HepG2 (cell line): ENCODE data around the gene ZBP1. TPM values are rescaled to one million over a fixed set of nuclear protein-coding genes. Genes with fewer than 3 reads are reported as not detected.
A peak's percentile ranks its signal among the peaks of the same experiment; 100 is the strongest.

Experiments
- DNMT1 ChIP-seq: sonication (generic); formaldehyde crosslinking; IDR thresholded peaks from 2 replicates; pipeline ENCODE4 v1.5.1; 2020; ENCODE audit warnings: mild to moderate bottlenecking, missing genetic modification reagents
- HOXA7 ChIP-seq: sonication (generic); formaldehyde crosslinking; IDR thresholded peaks from 2 replicates; pipeline ENCODE4 v1.8.1; 2022; ENCODE audit warnings: mild to moderate bottlenecking, missing genetic modification reagents, moderate library complexity
- MED1 ChIP-seq: sonication (generic); formaldehyde crosslinking; IDR thresholded peaks from 2 replicates; pipeline ENCODE4 v1.4.0; 2020; ENCODE audit warnings: missing genetic modification reagents
- SETDB1 ChIP-seq: sonication (generic); formaldehyde crosslinking; IDR thresholded peaks from 2 replicates; pipeline ENCODE4 v1.5.1; 2020; ENCODE audit warnings: missing genetic modification reagents, mild to moderate bottlenecking, borderline replicate concordance
- ZBTB38 ChIP-seq: sonication (generic); formaldehyde crosslinking; IDR thresholded peaks from 2 replicates; pipeline ENCODE4 v1.5.1; 2020; ENCODE audit warnings: mild to moderate bottlenecking, missing genetic modification reagents
- ZFAT ChIP-seq: sonication (generic); formaldehyde crosslinking; conservative IDR thresholded peaks from 2 replicates; pipeline ENCODE4 v1.8.1; 2023; ENCODE audit warnings: missing genetic modification reagents, inconsistent platforms
- ZMYM3 ChIP-seq: sonication (generic); formaldehyde crosslinking; IDR thresholded peaks from 2 replicates; pipeline ENCODE4 v1.5.1; 2020; ENCODE audit warnings: mild to moderate bottlenecking, missing genetic modification reagents
- ZNF263 ChIP-seq: sonication (generic); formaldehyde crosslinking; IDR thresholded peaks from 2 replicates; pipeline ENCODE4 v1.4.0; 2020; ENCODE audit warnings: missing genetic modification reagents
- ZNF33A ChIP-seq: sonication (generic); formaldehyde crosslinking; IDR thresholded peaks from 2 replicates; pipeline ENCODE4 v1.5.1; 2020; ENCODE audit warnings: missing genetic modification reagents, mild to moderate bottlenecking, moderate library complexity, borderline replicate concordance
- ZNF350 ChIP-seq: sonication (generic); formaldehyde crosslinking; IDR thresholded peaks from 2 replicates; pipeline ENCODE4 v1.4.0; 2020; ENCODE audit warnings: mild to moderate bottlenecking, low read depth, missing genetic modification reagents, borderline replicate concordance
- ZNF550 ChIP-seq: sonication (generic); formaldehyde crosslinking; IDR thresholded peaks from 2 replicates; pipeline ENCODE4 v1.4.0; 2020; ENCODE audit warnings: mild to moderate bottlenecking, missing genetic modification reagents, borderline replicate concordance
- ZNF589 ChIP-seq: sonication (generic); formaldehyde crosslinking; conservative IDR thresholded peaks from 2 replicates; pipeline ENCODE4 v1.8.0; 2022; ENCODE audit warnings: mild to moderate bottlenecking, moderate library complexity, missing genetic modification reagents
- ZNF619 ChIP-seq: sonication (generic); formaldehyde crosslinking; IDR thresholded peaks from 2 replicates; pipeline ENCODE4 v1.4.0; 2020; ENCODE audit warnings: mild to moderate bottlenecking, missing genetic modification reagents
- polyA plus RNA-seq, 8 experiments: library from polyadenylated mRNA; depleted of rRNA in 3 of 8; stranded (reverse) in 7 of 8; unstranded in 1 of 8; fragments of >200 nt; fragmentation: Illumina TruSeq in 4 of 8; extraction: Trizol in 4 of 8; gene quantifications; 2 replicates each; pipeline versions ENCODE4 v1.2.1 to v1.2.3, GENCODE V29; 2011 to 2016; ENCODE audit warnings: low read depth in 4 of 8, missing spikeins in 1 of 8, mixed read lengths in 1 of 8; ENCODE audit not compliant: insufficient read depth in 1 of 8
- total RNA-seq, 5 experiments: library from RNA; depleted of rRNA; stranded (reverse); fragments of >200 nt; fragmentation: Illumina TruSeq; extraction: Trizol; gene quantifications; 2 replicates each; pipeline ENCODE4 v1.2.3, GENCODE V29; 2016; ENCODE audit warnings: low read depth in 1 of 5
- TF ChIP-seq, protein P1 (sequence below): sonication (generic); formaldehyde crosslinking; IDR thresholded peaks from 2 replicates; pipeline ENCODE4 v1.4.0; 2020; ENCODE audit warnings: missing genetic modification reagents, borderline replicate concordance
- TF ChIP-seq, protein P2 (sequence below): sonication (generic); formaldehyde crosslinking; IDR thresholded peaks from 2 replicates; pipeline ENCODE4 v1.8.0; 2022; ENCODE audit warnings: missing genetic modification reagents, mild to moderate bottlenecking, moderate library complexity, borderline replicate concordance
- TF ChIP-seq, protein P3 (sequence below): sonication (generic); formaldehyde crosslinking; IDR thresholded peaks from 2 replicates; pipeline ENCODE4 v1.5.1; 2020; ENCODE audit warnings: missing genetic modification reagents, mild to moderate bottlenecking, borderline replicate concordance

The ZBP1 gene
- total and polyA plus RNA-seq, 2 of the 13 experiments (the other 11 are each of a cell fraction or from before 2014, with no cell fraction given) = not detected

DNA sequence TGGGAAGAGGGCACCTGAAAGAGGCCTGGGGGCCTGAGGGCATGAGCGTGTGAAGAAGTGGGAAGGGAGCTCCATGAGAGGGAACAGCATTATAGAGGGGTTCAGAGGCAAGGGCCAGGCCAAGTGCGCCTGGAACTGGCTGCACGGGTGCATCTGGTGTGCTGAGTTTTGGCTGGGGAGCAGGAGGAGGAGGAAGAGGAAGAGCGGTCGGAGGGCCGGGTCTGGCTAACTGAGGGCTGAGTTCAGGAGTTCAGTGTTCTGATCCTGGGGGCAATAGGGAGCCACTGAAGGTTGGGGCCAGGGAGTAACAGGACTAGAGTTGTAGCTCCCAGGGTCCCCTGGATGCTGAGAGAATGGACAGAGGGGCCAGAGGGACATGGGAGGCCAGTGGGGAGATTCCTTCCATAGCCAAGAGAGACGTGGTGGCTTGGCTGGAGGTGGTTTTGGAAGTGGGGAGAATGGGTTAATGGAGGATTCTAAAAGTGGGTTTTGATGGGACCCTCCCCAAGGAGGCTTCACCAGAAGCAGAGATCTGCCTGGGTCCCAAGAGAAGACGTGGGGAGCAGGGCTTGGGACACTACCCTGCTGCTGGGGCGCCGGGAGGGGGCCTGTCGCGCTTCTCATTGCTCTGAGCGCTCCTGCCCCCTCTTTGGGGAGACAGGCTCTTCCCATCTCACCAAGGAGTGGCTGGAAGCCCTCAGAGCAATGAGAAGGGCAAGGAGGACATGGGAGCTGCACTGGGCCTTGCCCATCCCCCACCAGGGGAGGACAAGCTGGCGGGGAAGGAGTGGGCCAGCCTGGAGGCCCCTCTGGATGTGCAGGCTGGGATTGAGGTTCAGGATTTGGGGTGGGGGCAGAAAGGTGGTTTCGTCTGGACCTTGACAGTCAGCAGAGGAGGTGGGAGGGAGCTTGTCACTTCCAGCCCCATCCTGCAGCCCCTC, 28.7 kb downstream of the ZBP1 start (continued):
- TF ChIP-seq ZNF619 (0 out of 2 replicates have a peak, but pooled peaks have one; percentile 27), DNMT1 (CRISPR knock-in tag) (0 out of 2 replicates have a peak, but pooled peaks have one; percentile 39), ZNF263 (CRISPR knock-in tag) (peak; percentile 8; the same call in 1 of the 2 replicates), ZNF33A (CRISPR knock-in tag) (0 out of 2 replicates have a peak, but pooled peaks have one; percentile 32), MED1 (CRISPR knock-in tag) (no peak), ZFAT (CRISPR knock-in tag) (no peak), ZNF589 (peak; percentile 54; the same call in 1 of the 2 replicates), HOXA7 (CRISPR knock-in tag) (peak; percentile 72; the same call in 1 of the 2 replicates), ZBTB38 (CRISPR knock-in tag) (0 out of 2 replicates have a peak, but pooled peaks have one; percentile 1), ZNF550 (CRISPR knock-in tag) (0 out of 2 replicates have a peak, but pooled peaks have one; percentile 2), SETDB1 (CRISPR knock-in tag) (0 out of 2 replicates have a peak, but pooled peaks have one; percentile 43), ZNF350 (CRISPR knock-in tag) (0 out of 2 replicates have a peak, but pooled peaks have one; percentile 7), ZMYM3 (CRISPR knock-in tag) (peak; percentile 64; the same call in 1 of the 2 replicates)
- TF ChIP-seq, protein P1, sequence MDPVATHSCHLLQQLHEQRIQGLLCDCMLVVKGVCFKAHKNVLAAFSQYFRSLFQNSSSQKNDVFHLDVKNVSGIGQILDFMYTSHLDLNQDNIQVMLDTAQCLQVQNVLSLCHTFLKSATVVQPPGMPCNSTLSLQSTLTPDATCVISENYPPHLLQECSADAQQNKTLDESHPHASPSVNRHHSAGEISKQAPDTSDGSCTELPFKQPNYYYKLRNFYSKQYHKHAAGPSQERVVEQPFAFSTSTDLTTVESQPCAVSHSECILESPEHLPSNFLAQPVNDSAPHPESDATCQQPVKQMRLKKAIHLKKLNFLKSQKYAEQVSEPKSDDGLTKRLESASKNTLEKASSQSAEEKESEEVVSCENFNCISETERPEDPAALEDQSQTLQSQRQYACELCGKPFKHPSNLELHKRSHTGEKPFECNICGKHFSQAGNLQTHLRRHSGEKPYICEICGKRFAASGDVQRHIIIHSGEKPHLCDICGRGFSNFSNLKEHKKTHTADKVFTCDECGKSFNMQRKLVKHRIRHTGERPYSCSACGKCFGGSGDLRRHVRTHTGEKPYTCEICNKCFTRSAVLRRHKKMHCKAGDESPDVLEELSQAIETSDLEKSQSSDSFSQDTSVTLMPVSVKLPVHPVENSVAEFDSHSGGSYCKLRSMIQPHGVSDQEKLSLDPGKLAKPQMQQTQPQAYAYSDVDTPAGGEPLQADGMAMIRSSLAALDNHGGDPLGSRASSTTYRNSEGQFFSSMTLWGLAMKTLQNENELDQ = no peak
- TF ChIP-seq, protein P2, sequence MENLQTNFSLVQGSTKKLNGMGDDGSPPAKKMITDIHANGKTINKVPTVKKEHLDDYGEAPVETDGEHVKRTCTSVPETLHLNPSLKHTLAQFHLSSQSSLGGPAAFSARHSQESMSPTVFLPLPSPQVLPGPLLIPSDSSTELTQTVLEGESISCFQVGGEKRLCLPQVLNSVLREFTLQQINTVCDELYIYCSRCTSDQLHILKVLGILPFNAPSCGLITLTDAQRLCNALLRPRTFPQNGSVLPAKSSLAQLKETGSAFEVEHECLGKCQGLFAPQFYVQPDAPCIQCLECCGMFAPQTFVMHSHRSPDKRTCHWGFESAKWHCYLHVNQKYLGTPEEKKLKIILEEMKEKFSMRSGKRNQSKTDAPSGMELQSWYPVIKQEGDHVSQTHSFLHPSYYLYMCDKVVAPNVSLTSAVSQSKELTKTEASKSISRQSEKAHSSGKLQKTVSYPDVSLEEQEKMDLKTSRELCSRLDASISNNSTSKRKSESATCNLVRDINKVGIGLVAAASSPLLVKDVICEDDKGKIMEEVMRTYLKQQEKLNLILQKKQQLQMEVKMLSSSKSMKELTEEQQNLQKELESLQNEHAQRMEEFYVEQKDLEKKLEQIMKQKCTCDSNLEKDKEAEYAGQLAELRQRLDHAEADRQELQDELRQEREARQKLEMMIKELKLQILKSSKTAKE (CRISPR knock-in tag) = 0 out of 2 replicates have a peak, but pooled peaks have one; percentile 19
- TF ChIP-seq, protein P3, sequence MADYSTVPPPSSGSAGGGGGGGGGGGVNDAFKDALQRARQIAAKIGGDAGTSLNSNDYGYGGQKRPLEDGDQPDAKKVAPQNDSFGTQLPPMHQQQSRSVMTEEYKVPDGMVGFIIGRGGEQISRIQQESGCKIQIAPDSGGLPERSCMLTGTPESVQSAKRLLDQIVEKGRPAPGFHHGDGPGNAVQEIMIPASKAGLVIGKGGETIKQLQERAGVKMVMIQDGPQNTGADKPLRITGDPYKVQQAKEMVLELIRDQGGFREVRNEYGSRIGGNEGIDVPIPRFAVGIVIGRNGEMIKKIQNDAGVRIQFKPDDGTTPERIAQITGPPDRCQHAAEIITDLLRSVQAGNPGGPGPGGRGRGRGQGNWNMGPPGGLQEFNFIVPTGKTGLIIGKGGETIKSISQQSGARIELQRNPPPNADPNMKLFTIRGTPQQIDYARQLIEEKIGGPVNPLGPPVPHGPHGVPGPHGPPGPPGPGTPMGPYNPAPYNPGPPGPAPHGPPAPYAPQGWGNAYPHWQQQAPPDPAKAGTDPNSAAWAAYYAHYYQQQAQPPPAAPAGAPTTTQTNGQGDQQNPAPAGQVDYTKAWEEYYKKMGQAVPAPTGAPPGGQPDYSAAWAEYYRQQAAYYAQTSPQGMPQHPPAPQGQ (CRISPR knock-in tag) = no peak
